ENCODE results near the gene NPEPL1.
A peak's percentile ranks its signal among the peaks of the same experiment; 100 is the strongest.
"Not testable (repeated sequence)": the region's sequence is repeated elsewhere in the genome, so short reads cannot be mapped to it uniquely, and the experiment has no call there.

NPEPL1 gene

GRCh38 chr20:58715801-58716475 lies 23.3 kb downstream of the NPEPL1 start:
- Mint-ChIP-seq H3K27me3 (peaks cover 6% of the 10 kb centered on the region), H3K36me3 (ENCODE audit: low read depth) (peaks cover 7% of the 10 kb centered on the region), H3K4me3 (no peak overlapping the region), H3K4me1 (ENCODE audit: low read depth) (no peaks in the 10 kb centered on the region), H3K9me3 (no peaks in the 10 kb centered on the region), H3K27ac (no peak overlapping the region)
- peak; percentile 21 for DNase-seq

DNA sequence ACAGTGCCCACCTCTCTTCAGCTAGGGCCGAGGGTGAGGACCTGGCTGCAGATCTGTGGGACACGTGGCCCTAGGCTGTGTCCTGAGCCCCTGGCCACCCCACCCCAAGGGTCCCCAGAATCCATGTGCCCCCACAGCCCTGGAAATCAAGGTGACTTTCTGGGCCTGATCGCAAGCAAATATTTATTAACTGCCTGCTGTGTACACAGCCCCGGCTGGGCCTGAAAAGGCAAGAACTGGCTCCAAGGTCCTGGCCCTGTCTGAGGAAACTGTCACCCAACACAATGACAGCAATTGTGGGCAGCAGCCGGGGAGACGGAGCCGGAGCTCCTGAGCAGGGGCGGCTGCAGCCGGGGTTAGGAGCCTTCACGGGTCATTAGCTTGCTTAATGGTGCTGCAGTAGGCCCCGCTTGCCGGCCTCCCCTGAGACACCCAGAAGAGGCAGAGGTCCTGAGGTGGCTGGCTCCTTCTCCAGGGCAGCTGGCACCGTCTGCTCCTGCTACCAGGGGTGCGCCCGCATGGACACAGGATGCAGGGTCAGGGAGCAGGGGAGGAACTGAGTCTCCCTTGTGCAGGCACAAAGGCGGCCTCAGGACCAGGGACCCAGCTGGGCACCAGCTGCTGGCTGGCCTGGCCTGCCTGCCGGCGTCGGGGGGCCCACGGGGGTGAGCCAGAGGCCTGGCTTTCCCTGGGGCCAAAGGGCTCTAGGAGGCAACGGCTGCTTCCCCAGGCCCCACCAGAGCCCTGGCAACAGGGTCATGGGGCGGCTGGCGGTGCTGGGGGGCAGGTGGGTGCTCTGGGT lies 24.1 kb downstream of the NPEPL1 start:
- H3K27ac Mint-ChIP-seq = no peak overlapping the region
- no peaks in the 10 kb centered on the region for H3K9me3 Mint-ChIP-seq
- peak; percentile 24 for DNase-seq
- H3K36me3 Mint-ChIP-seq (ENCODE audit: low read depth) = peaks cover 7% of the 10 kb centered on the region
- H3K4me1 Mint-ChIP-seq (ENCODE audit: low read depth) = no peaks in the 10 kb centered on the region
- no peak overlapping the region for H3K4me3 Mint-ChIP-seq
- H3K27me3 Mint-ChIP-seq = peaks cover 12% of the 10 kb centered on the region

- Mint-ChIP-seq H3K4me1 (ENCODE audit: low read depth) (no peaks in the 10 kb centered on the region), H3K4me3 (no peak overlapping the region), H3K27ac (no peak overlapping the region), H3K27me3 (peaks cover 20% of the 10 kb centered on the region), H3K36me3 (ENCODE audit: low read depth) (peaks cover 7% of the 10 kb centered on the region), H3K9me3 (no peaks in the 10 kb centered on the region)
- peak; percentile 26 for DNase-seq
These were observed 24.9 kb downstream of the NPEPL1 start for GRCh38 chr20:58717278-58718091.

DNA sequence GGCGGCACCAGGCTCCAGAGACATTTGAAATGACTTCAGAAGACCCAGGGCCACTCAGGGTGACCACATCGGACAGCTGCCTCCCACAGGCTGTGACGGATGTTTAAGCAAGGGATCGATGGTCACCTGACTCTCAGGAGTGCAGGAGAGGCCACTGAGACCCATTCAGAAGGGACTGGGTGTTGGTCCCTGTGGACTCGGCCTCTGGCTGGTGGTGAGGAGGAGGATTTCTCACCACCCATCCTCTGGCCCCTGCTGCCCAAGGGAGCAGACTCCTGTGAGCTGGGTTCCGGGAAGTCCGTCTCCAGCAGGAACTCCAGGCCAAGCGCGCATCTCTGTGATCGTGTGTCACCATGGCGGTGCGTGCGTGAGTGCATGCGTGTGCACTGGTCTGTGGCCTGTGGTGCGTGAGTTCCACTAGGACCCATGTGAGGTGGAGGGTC lies 25.5 kb downstream of the NPEPL1 start:
- no peaks in the 10 kb centered on the region for H3K9me3 Mint-ChIP-seq
- no peak for DNase-seq
- H3K27ac Mint-ChIP-seq = no peak overlapping the region
- H3K4me3 Mint-ChIP-seq = no peak overlapping the region
- H3K27me3 Mint-ChIP-seq = peaks cover 26% of the 10 kb centered on the region
- H3K36me3 Mint-ChIP-seq (ENCODE audit: low read depth) = peaks cover 7% of the 10 kb centered on the region
- no peaks in the 10 kb centered on the region for H3K4me1 Mint-ChIP-seq (ENCODE audit: low read depth)

DNA sequence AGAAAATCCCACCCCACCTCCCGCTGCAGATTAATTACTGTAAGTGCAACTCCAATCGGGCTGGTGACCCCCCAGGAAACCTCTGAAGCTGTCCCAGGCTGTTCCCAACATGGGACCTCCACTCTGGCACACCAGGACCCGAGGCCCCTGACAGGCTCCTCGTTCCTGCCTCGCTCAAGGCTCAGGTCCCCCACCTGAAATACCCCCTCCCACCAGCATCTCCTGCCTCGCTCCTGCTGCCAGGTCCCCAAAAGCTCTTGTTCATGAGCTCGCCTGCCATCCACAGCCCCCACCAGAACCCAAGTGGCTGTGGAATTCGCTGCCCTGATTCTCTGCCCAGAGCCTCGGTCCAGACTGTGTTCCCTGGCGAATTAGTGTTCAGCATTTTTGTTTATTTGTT lies 26.1 kb downstream of the NPEPL1 start:
- Mint-ChIP-seq H3K4me3 (no peak overlapping the region), H3K9me3 (no peaks in the 10 kb centered on the region), H3K4me1 (ENCODE audit: low read depth) (no peaks in the 10 kb centered on the region), H3K36me3 (ENCODE audit: low read depth) (peaks cover 7% of the 10 kb centered on the region), H3K27me3 (peaks cover 32% of the 10 kb centered on the region), H3K27ac (no peak overlapping the region)
- DNase-seq = peak; percentile 14

- Mint-ChIP-seq H3K9me3 (no peaks in the 10 kb centered on the region), H3K27me3 (peaks cover 37% of the 10 kb centered on the region), H3K27ac (no peak overlapping the region), H3K4me1 (ENCODE audit: low read depth) (no peaks in the 10 kb centered on the region), H3K36me3 (ENCODE audit: low read depth) (peaks cover 7% of the 10 kb centered on the region), H3K4me3 (no peak overlapping the region)
- DNase-seq = peak; percentile 22
These were observed 26.7 kb downstream of the NPEPL1 start for GRCh38 chr20:58719258-58719657.

DNA sequence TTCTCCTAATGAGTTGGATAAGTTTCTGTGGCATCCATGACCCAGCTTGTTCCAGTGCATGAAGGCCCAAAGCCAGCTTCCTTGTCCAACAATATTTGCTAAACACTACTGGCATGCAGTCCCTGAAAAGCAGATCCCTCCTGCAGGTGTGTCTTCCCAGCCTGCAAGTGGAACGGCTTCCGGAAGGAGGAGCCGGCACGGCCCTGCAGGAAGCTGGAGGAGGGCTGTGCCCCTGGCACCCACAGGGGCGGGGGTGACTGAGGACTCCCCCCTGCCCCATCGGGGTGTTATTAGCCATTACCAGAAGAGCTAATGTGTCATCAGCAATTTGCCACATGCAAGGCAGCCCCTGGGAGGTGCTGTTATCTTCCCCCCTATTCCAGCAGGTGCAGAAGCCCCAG lies 27.4 kb downstream of the NPEPL1 start:
- H3K4me3 Mint-ChIP-seq = no peak overlapping the region
- H3K9me3 Mint-ChIP-seq = no peaks in the 10 kb centered on the region
- no peaks in the 10 kb centered on the region for H3K4me1 Mint-ChIP-seq (ENCODE audit: low read depth)
- DNase-seq = no peak
- no peak overlapping the region for H3K27ac Mint-ChIP-seq
- peaks cover 5% of the 10 kb centered on the region for H3K36me3 Mint-ChIP-seq (ENCODE audit: low read depth)
- H3K27me3 Mint-ChIP-seq = peaks cover 44% of the 10 kb centered on the region

DNA sequence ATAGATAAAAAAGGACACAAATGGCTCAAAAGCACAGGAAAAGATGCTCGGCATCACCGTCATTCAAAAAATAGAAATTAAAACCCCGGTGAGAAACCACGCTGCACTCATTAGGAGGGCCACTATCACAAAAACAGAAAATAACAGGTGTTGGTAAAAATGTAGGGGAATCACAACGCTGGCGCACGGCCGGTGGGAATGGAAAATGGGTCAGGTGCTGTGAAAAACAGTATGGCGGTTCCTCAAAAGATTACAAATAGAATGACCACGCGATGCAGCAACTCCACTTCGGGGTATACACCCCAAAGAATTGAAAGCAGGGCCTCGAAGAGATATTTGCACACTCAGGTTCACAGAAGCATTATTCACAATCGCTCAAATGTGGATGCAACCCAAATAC lies 28.3 kb downstream of the NPEPL1 start:
- Mint-ChIP-seq H3K4me1 (ENCODE audit: low read depth) (no peaks in the 10 kb centered on the region), H3K27ac (no peak overlapping the region), H3K4me3 (no peak overlapping the region), H3K36me3 (ENCODE audit: low read depth) (peaks cover 1% of the 10 kb centered on the region), H3K9me3 (no peaks in the 10 kb centered on the region), H3K27me3 (peaks cover 45% of the 10 kb centered on the region)
- DNase-seq = no peak

DNA sequence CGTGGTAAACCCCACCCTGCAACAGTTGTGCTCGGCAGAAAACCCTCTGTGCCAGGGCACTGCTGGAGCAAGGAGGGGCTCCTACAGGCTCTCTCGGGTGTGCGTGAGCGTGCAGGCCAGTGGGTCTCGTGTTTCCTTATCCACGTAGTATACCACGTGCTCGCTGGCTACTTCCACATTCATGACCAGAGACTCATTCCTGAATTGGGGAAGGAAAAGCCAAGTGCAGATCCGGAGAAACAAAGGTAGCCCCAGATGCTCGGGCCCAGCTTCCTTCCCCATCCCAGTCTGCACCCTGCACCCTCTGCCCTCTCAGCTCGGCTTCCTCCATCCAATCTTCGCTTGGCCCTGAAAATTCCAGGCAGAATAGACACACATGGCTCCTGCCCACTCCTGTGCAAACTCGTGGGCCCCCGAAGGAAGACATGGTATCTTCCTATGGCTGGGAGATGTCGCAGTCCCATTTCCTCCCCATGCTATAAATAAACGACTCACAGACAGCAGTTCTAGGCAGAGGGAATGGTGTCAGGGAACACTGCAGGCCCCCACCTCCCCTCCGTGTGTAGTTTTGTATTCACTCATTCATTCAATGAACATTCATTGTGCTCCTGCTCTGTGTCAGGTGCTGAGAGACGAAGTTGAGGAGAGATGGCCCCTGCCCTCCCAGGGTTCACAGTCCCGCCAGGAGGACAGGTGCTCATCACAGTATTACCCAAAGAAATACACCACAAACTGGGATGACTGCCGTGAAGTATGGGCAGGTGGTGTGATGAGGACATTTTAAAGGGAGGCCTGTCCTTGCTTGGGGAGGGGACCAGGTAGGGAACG lies 29.6 kb downstream of the NPEPL1 start:
- H3K4me3 Mint-ChIP-seq = no peak overlapping the region
- no peak for DNase-seq
- peaks cover 55% of the 10 kb centered on the region for H3K27me3 Mint-ChIP-seq
- H3K9me3 Mint-ChIP-seq = peaks cover 2% of the 10 kb centered on the region
- no peaks in the 10 kb centered on the region for H3K36me3 Mint-ChIP-seq (ENCODE audit: low read depth)
- no peaks in the 10 kb centered on the region for H3K4me1 Mint-ChIP-seq (ENCODE audit: low read depth)
- no peak overlapping the region for H3K27ac Mint-ChIP-seq

- H3K4me3 Mint-ChIP-seq = no peak overlapping the region
- peaks cover 2% of the 10 kb centered on the region for H3K9me3 Mint-ChIP-seq
- no peaks in the 10 kb centered on the region for H3K4me1 Mint-ChIP-seq (ENCODE audit: low read depth)
- peaks cover 55% of the 10 kb centered on the region for H3K27me3 Mint-ChIP-seq
- no peak overlapping the region for H3K27ac Mint-ChIP-seq
- DNase-seq = no peak
- no peaks in the 10 kb centered on the region for H3K36me3 Mint-ChIP-seq (ENCODE audit: low read depth)
These were observed 30.5 kb downstream of the NPEPL1 start for GRCh38 chr20:58722877-58723627.

DNA sequence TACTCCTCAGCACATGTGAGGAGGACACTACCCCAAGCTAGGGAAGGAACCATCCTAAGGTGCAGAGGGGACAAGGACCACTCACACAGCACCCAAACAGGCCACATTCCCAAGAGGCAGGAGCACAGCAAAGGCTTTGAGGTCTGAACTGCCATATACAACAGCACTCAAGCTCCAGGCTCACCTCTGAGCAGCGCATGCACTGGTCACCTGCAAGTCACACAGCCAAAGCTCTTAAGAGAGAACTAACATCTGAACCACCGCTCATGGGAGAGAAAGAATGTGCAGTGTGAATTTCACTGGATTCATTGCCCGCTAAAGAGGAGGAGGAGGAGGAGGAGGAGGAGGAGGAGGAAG lies 31.0 kb downstream of the NPEPL1 start:
- Mint-ChIP-seq H3K9me3 (peaks cover 2% of the 10 kb centered on the region), H3K27me3 (peaks cover 55% of the 10 kb centered on the region), H3K27ac (no peak overlapping the region), H3K36me3 (ENCODE audit: low read depth) (no peaks in the 10 kb centered on the region), H3K4me3 (no peak overlapping the region), H3K4me1 (ENCODE audit: low read depth) (no peaks in the 10 kb centered on the region)
- DNase-seq = no peak

- not testable (repeated sequence) for H3K4me1 Mint-ChIP-seq (ENCODE audit: low read depth); H3K9me3 Mint-ChIP-seq; H3K4me3 Mint-ChIP-seq; DNase-seq; H3K36me3 Mint-ChIP-seq (ENCODE audit: low read depth); H3K27ac Mint-ChIP-seq
- H3K27me3 Mint-ChIP-seq = peaks cover 53% of the 10 kb centered on the region
These were observed 33.6 kb downstream of the NPEPL1 start for GRCh38 chr20:58726156-58726555.

DNA sequence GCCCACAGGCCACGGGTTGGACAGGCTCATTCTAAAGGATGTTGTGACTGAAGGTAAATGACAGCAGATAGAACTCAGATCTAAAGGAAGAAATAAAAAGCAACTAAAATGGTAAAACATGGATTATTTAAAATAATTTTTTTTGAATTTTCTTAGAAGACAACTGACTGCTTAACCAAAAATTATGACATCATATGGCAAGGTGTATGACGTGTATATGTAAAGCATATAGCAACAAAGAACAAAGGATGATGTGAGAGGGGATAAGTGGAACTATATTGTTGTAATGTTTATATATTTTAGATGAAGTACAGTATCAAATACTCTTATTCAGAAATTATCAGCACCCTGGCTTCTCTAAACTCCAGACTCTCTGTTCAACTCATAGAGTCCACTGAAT lies 38.6 kb downstream of the NPEPL1 start:
- Mint-ChIP-seq H3K9me3 (peaks cover 1% of the 10 kb centered on the region), H3K4me1 (ENCODE audit: low read depth) (no peaks in the 10 kb centered on the region), H3K27ac (no peak overlapping the region), H3K4me3 (no peak overlapping the region), H3K36me3 (ENCODE audit: low read depth) (no peaks in the 10 kb centered on the region), H3K27me3 (peaks cover 27% of the 10 kb centered on the region)
- DNase-seq = no peak

Data from activated T-cell treated with anti-CD3 and anti-CD28 coated beads, Interleukin-2, amount 50 U/mL, for 24 hours (primary cell).